GM23248 (cell line): ENCODE results near the gene DCDC2B.

Source experiments
- EZH2 ChIP-seq: fragments of 200-600 bp; sonication (generic); IDR thresholded peaks from 2 replicates; pipeline ENCODE4 v1.6.1; 2018; ENCODE audit warnings: antibody characterized with exemption, mild to moderate bottlenecking; ENCODE audit not compliant: insufficient read depth, poor library complexity, severe bottlenecking
- EZH2phosphoT487 ChIP-seq: fragments of 200-600 bp; sonication (generic); IDR thresholded peaks from 2 replicates; pipeline ENCODE4 v1.6.1; 2018; ENCODE audit warnings: antibody characterized with exemption, moderate library complexity, mild to moderate bottlenecking, low read depth; ENCODE audit not compliant: insufficient read depth

GRCh38 chr1:32239790-32240139 is 30.9 kb downstream of the DCDC2B start:
- TF ChIP-seq EZH2, result no peak
- TF ChIP-seq EZH2phosphoT487, result no peak
